ENCODE measurements around the gene SND1.

Gene SND1

GRCh38 chr7:128076196-128076795, 424.3 kb downstream of the SND1 start:
- H3K4me3 ChIP-seq (ENCODE audit: insufficient read depth, low read length, poor library complexity, severe bottlenecking) = no peak overlapping the region
- H4K20me1 ChIP-seq (ENCODE audit: low read depth, low read length) = no peaks in the 10 kb centered on the region

GRCh38 chr7:128076796-128077271, 424.8 kb downstream of the SND1 start:
- Histone ChIP-seq H3K27ac (ENCODE audit: low read depth, low read length) (no peak overlapping the region), H3K9me2 (replicated peaks; ENCODE audit: insufficient read depth, low read length) (no peaks in the 10 kb centered on the region), H3K36me3 (ENCODE audit: low read length) (no peaks in the 10 kb centered on the region), H3K79me2 (ENCODE audit: insufficient read depth, low read length) (no peaks in the 10 kb centered on the region), H3K9ac (ENCODE audit: low read length) (no peak overlapping the region), H2AFZ (ENCODE audit: low read depth, low read length, severe bottlenecking) (no peak overlapping the region), H3K9me3 (ENCODE audit: insufficient read depth, low read length) (no peaks in the 10 kb centered on the region), H3K4me2 (ENCODE audit: low read depth, low read length, poor library complexity, severe bottlenecking) (no peak overlapping the region), H4K20me1 (ENCODE audit: low read depth, low read length) (no peaks in the 10 kb centered on the region), H3F3A (ENCODE audit: insufficient read depth) (no peaks in the 10 kb centered on the region), H3K4me3 (ENCODE audit: insufficient read depth, low read length, poor library complexity, severe bottlenecking) (no peak overlapping the region), H3K27me3 (ENCODE audit: low read length) (no peaks in the 10 kb centered on the region)
- TF ChIP-seq CTCF (IDR thresholded peaks at IDR 0.05; ENCODE audit: insufficient read depth, low read length, poor library complexity, severe bottlenecking) = no peak
- no peak for TF ChIP-seq EZH2phosphoT487 (conservative IDR thresholded peaks at IDR 0.05; ENCODE audit: low read length)

More at GRCh38 chr7:128076196-128076795, 424.3 kb downstream of the SND1 start:
- TF ChIP-seq CTCF (IDR thresholded peaks at IDR 0.05; ENCODE audit: insufficient read depth, low read length, poor library complexity, severe bottlenecking) (no peak), EZH2phosphoT487 (conservative IDR thresholded peaks at IDR 0.05; ENCODE audit: low read length) (no peak)
- no peak overlapping the region for H3K4me2 ChIP-seq (ENCODE audit: low read depth, low read length, poor library complexity, severe bottlenecking)
- no peaks in the 10 kb centered on the region for H3K9me3 ChIP-seq (ENCODE audit: insufficient read depth, low read length)
- no peaks in the 10 kb centered on the region for H3K9me2 ChIP-seq (replicated peaks; ENCODE audit: insufficient read depth, low read length)
- no peak overlapping the region for H3K9ac ChIP-seq (ENCODE audit: low read length)
- H3K36me3 ChIP-seq (ENCODE audit: low read length) = no peaks in the 10 kb centered on the region
- H2AFZ ChIP-seq (ENCODE audit: low read depth, low read length, severe bottlenecking) = no peak overlapping the region
- no peaks in the 10 kb centered on the region for H3K27me3 ChIP-seq (ENCODE audit: low read length)
- H3K27ac ChIP-seq (ENCODE audit: low read depth, low read length) = no peak overlapping the region
- H3F3A ChIP-seq (ENCODE audit: insufficient read depth) = no peaks in the 10 kb centered on the region
- no peaks in the 10 kb centered on the region for H3K79me2 ChIP-seq (ENCODE audit: insufficient read depth, low read length)

GRCh38 chr7:128078309-128078708, 426.3 kb downstream of the SND1 start:
- Histone ChIP-seq H3K9me2 (replicated peaks; ENCODE audit: insufficient read depth, low read length) (no peaks in the 10 kb centered on the region), H3K27ac (ENCODE audit: low read depth, low read length) (no peak overlapping the region), H3K9me3 (ENCODE audit: insufficient read depth, low read length) (no peaks in the 10 kb centered on the region), H2AFZ (ENCODE audit: low read depth, low read length, severe bottlenecking) (no peak overlapping the region), H3K27me3 (ENCODE audit: low read length) (no peaks in the 10 kb centered on the region), H3K9ac (ENCODE audit: low read length) (no peak overlapping the region), H3F3A (ENCODE audit: insufficient read depth) (no peaks in the 10 kb centered on the region), H3K79me2 (ENCODE audit: insufficient read depth, low read length) (no peaks in the 10 kb centered on the region), H3K4me2 (ENCODE audit: low read depth, low read length, poor library complexity, severe bottlenecking) (no peak overlapping the region), H3K36me3 (ENCODE audit: low read length) (no peaks in the 10 kb centered on the region), H4K20me1 (ENCODE audit: low read depth, low read length) (no peaks in the 10 kb centered on the region), H3K4me3 (ENCODE audit: insufficient read depth, low read length, poor library complexity, severe bottlenecking) (no peak overlapping the region)
- TF ChIP-seq CTCF (IDR thresholded peaks at IDR 0.05; ENCODE audit: insufficient read depth, low read length, poor library complexity, severe bottlenecking) = no peak
- no peak for TF ChIP-seq EZH2phosphoT487 (conservative IDR thresholded peaks at IDR 0.05; ENCODE audit: low read length)

Data from SU-DHL-6 (cell line).